Fibroblast of lung (primary cell): ENCODE measurements around the gene ASH1L. TPM values are rescaled to one million over a fixed set of nuclear protein-coding genes. Genes with fewer than 3 reads are reported as not detected.

ENCODE experiments used
- DNase-seq, 2 donors: peaks; one replicate each; pipeline versions ENCODE4 v3.0.0 to v3.0.0-alpha.2; 2010; ENCODE audit warnings: low read depth in 2 of 2
- H2AFZ ChIP-seq: 2 replicates; pipeline ENCODE4 v1.5.1; 2012; ENCODE audit warnings: low read length, control low read depth, inconsistent platforms
- H3K27ac ChIP-seq: 2 replicates; pipeline ENCODE4 v1.5.1; 2011; ENCODE audit warnings: low read length, control low read depth; ENCODE audit not compliant: insufficient read depth
- H3K27me3 ChIP-seq: 2 replicates; pipeline ENCODE4 v1.5.1; 2011; ENCODE audit warnings: mild to moderate bottlenecking, low read length; ENCODE audit not compliant: control insufficient read depth, insufficient read depth
- H3K36me3 ChIP-seq: 2 replicates; pipeline ENCODE4 v1.5.1; 2011; ENCODE audit warnings: low read length; ENCODE audit not compliant: control insufficient read depth, insufficient read depth
- H3K4me1 ChIP-seq: 2 replicates; pipeline ENCODE4 v1.5.1; 2011; ENCODE audit warnings: low read length; ENCODE audit not compliant: control insufficient read depth, insufficient read depth; ENCODE audit errors: extremely low read depth
- H3K4me2 ChIP-seq: 2 replicates; pipeline ENCODE4 v1.5.1; 2011; ENCODE audit warnings: low read length, control low read depth; ENCODE audit not compliant: insufficient read depth; ENCODE audit errors: extremely low read depth
- H3K4me3 ChIP-seq, 4 experiments: fragments of 200-600 bp in 1 of 4; sonication (generic) in 1 of 4; replicated peaks in 1 of 4; 2 replicates each; pipeline ENCODE4 v1.5.1; 2011 to 2016; ENCODE audit warnings: low read length in 4 of 4, low read depth in 3 of 4, mild to moderate bottlenecking in 3 of 4, control low read depth in 2 of 4, inconsistent platforms in 1 of 4, mixed read lengths in 1 of 4; ENCODE audit not compliant: insufficient read depth in 1 of 4; ENCODE audit errors: control extremely low read depth in 1 of 4
- H3K79me2 ChIP-seq: 2 replicates; pipeline ENCODE4 v1.5.1; 2012; ENCODE audit warnings: mild to moderate bottlenecking, low read length, inconsistent platforms; ENCODE audit not compliant: control insufficient read depth, insufficient read depth
- H3K9ac ChIP-seq: 2 replicates; pipeline ENCODE4 v1.5.1; 2011; ENCODE audit warnings: mild to moderate bottlenecking, low read length, control low read depth; ENCODE audit not compliant: insufficient read depth
- H3K9me3 ChIP-seq: 2 replicates; pipeline ENCODE4 v1.5.1; 2012; ENCODE audit warnings: low read depth, low read length; ENCODE audit not compliant: control insufficient read depth, insufficient read depth
- H4K20me1 ChIP-seq: 2 replicates; pipeline ENCODE4 v1.5.1; 2011; ENCODE audit warnings: low read length; ENCODE audit not compliant: control insufficient read depth, insufficient read depth; ENCODE audit errors: extremely low read depth
- EZH2 ChIP-seq: IDR thresholded peaks from 2 replicates; pipeline ENCODE4 v1.5.1; 2012; ENCODE audit warnings: low read length, control low read depth, mild to moderate bottlenecking; ENCODE audit errors: missing control alignments
- polyA plus RNA-seq, 2 donors: library from polyadenylated mRNA; depleted of rRNA in 1 of 2; stranded (reverse) in 1 of 2; unstranded in 1 of 2; fragments of >200 nt; gene quantifications; 2 replicates each; pipeline ENCODE4 v1.2.1, GENCODE V29; 2011 to 2012; ENCODE audit warnings: missing spikeins in 1 of 2
- total RNA-seq: library from RNA; depleted of rRNA; stranded (reverse); fragments of >200 nt; gene quantifications from 2 replicates; pipeline ENCODE4 v1.2.1, GENCODE V29; 2014
- TF ChIP-seq, protein P1 (sequence below), 2 donors: IDR thresholded peaks in 1 of 2; conservative IDR thresholded peaks in 1 of 2; 1 replicate in 1 of 2; 2 replicates in 1 of 2; pipeline ENCODE4 v1.5.1; 2011 to 2012; ENCODE audit warnings: low read length in 2 of 2, control low read depth in 1 of 2, inconsistent platforms in 1 of 2, low read depth in 1 of 2, mild to moderate bottlenecking in 1 of 2

Gene ASH1L
- total and polyA plus RNA-seq, 2 donors (not counting 1 experiment from before 2014, with no cell fraction given): 19.4 to 35.7 TPM

DNA sequence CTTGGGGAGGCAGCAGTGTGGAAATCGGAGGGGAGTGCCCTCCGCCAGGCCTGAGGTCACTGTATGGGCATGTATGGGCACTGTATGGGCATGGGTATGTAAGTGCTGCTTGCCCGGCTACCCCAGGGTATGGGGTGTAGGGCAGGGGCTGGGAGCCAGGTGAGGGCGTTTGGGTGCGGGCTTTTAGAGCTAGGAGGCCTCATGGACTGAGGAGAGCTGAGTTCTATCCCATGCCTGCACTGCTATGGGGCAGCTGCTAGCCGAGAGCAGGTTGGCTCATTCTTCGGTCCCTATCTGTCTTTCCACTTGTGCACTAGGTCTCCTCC is 266.7 kb downstream of the ASH1L start:
- TF ChIP-seq, protein P1, sequence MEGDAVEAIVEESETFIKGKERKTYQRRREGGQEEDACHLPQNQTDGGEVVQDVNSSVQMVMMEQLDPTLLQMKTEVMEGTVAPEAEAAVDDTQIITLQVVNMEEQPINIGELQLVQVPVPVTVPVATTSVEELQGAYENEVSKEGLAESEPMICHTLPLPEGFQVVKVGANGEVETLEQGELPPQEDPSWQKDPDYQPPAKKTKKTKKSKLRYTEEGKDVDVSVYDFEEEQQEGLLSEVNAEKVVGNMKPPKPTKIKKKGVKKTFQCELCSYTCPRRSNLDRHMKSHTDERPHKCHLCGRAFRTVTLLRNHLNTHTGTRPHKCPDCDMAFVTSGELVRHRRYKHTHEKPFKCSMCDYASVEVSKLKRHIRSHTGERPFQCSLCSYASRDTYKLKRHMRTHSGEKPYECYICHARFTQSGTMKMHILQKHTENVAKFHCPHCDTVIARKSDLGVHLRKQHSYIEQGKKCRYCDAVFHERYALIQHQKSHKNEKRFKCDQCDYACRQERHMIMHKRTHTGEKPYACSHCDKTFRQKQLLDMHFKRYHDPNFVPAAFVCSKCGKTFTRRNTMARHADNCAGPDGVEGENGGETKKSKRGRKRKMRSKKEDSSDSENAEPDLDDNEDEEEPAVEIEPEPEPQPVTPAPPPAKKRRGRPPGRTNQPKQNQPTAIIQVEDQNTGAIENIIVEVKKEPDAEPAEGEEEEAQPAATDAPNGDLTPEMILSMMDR (conservative IDR thresholded peaks at IDR 0.05 in 1 of 2, IDR thresholded peaks at IDR 0.05 in 1 of 2; ENCODE audit: low read depth in 1 of 2, low read length in 2 of 2): no peak
- TF ChIP-seq EZH2: no peak
- H2AFZ ChIP-seq: no peak overlapping the region
- H3K9ac ChIP-seq: no peak overlapping the region
- no peaks in the 10 kb centered on the region for H3K4me1 ChIP-seq
- H3K36me3 ChIP-seq: no peaks in the 10 kb centered on the region
- H3K27me3 ChIP-seq: peaks cover 42% of the 10 kb centered on the region
- no peaks in the 10 kb centered on the region for H3K79me2 ChIP-seq
- H3K27ac ChIP-seq: no peak overlapping the region
- H3K4me2 ChIP-seq: no peak overlapping the region
- H3K9me3 ChIP-seq: no peaks in the 10 kb centered on the region
- H3K4me3 ChIP-seq: no peak overlapping the region
- H4K20me1 ChIP-seq: no peaks in the 10 kb centered on the region
- DNase-seq: no peak

- H2AFZ ChIP-seq: no peak overlapping the region
Measured at GRCh38 chr1:155295183-155295941, 267.2 kb downstream of the ASH1L start.

DNA sequence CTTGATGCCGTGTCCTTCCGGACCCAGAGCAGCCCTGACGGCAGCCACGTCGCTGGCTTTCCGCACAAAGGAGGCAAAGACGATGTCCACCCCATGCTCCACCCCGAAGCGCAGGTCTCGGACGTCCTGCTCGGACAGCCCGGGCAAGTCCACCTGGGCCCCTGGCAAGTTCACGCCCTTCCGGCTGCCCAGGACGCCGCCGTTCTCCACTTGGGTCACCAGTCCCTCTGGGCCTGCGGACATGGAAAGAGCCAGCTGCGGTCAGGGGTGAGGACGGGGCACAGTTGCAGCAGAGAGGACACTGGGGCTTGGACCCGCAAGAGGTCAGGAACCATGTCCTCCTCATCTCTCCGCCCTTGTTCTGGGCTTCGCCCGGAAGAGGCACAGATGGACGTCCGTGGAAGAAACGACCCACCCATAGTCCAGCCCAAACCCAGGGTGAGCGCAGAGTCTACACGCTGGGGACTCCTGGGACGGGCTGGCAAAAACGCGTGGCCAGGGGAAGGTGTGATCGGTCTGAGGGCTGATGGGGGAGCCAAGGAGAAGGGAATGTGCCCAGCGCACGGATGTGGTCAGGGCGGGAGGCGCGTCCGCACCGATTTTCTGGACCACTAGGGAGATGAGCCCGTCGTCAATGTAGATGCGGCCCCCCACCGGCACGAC is 268.0 kb downstream of the ASH1L start:
- peak; percentile 71 for TF ChIP-seq EZH2
- TF ChIP-seq, protein P1 (conservative IDR thresholded peaks at IDR 0.05 in 1 of 2, IDR thresholded peaks at IDR 0.05 in 1 of 2; ENCODE audit: low read depth in 1 of 2, low read length in 2 of 2): no peak
- Histone ChIP-seq H3K4me2 (no peak overlapping the region), H3K4me1 (no peaks in the 10 kb centered on the region), H3K27ac (no peak overlapping the region), H4K20me1 (no peaks in the 10 kb centered on the region), H3K4me3 (no peak overlapping the region), H2AFZ (no peak overlapping the region), H3K79me2 (no peaks in the 10 kb centered on the region), H3K9ac (no peak overlapping the region), H3K27me3 (peaks cover 42% of the 10 kb centered on the region), H3K9me3 (no peaks in the 10 kb centered on the region), H3K36me3 (no peaks in the 10 kb centered on the region)
- no peak for DNase-seq

More at GRCh38 chr1:155295183-155295941, 267.2 kb downstream of the ASH1L start:
- peak; percentile 64 for TF ChIP-seq EZH2
- TF ChIP-seq, protein P1 (conservative IDR thresholded peaks at IDR 0.05 in 1 of 2, IDR thresholded peaks at IDR 0.05 in 1 of 2; ENCODE audit: low read depth in 1 of 2, low read length in 2 of 2): no peak
- Histone ChIP-seq H3K4me2 (no peak overlapping the region), H3K36me3 (no peaks in the 10 kb centered on the region), H3K27me3 (peaks cover 42% of the 10 kb centered on the region), H3K9me3 (no peaks in the 10 kb centered on the region), H3K79me2 (no peaks in the 10 kb centered on the region), H3K9ac (no peak overlapping the region), H4K20me1 (no peaks in the 10 kb centered on the region), H3K27ac (no peak overlapping the region), H3K4me1 (no peaks in the 10 kb centered on the region), H3K4me3 (no peak overlapping the region)
- no peak for DNase-seq
